PFSK-1 (cell line): Measurements from ENCODE around the gene CTNND2.

ENCODE experiments used
- FOXP2 ChIP-seq: optimal IDR thresholded peaks from 2 replicates; pipeline ENCODE3; 2011; ENCODE audit warnings: borderline replicate concordance, control low read depth, inconsistent platforms; ENCODE audit not compliant: insufficient read depth; ENCODE audit errors: extremely low read length, extremely low read depth
- POLR2AphosphoS5 ChIP-seq: IDR thresholded peaks from 2 replicates; pipeline ENCODE4 v1.6.1; 2012; ENCODE audit warnings: low read depth, mild to moderate bottlenecking, control low read depth, low read length, moderate library complexity
- SIN3A ChIP-seq: IDR thresholded peaks from 2 replicates; pipeline ENCODE4 v1.6.1; 2012; ENCODE audit warnings: mild to moderate bottlenecking, low read length, moderate library complexity, borderline replicate concordance; ENCODE audit not compliant: insufficient read depth
- TAF1 ChIP-seq: IDR thresholded peaks from 2 replicates; pipeline ENCODE4 v1.6.1; 2012; ENCODE audit warnings: low read length, control low read depth, borderline replicate concordance; ENCODE audit not compliant: insufficient read depth
- TF ChIP-seq, protein P1 (sequence below), 2 experiments: IDR thresholded peaks; 2 replicates each; pipeline versions ENCODE4 v1.6.1 to v1.8.0; 2011 to 2012; ENCODE audit warnings: low read depth in 2 of 2, low read length in 2 of 2, control low read depth in 1 of 2, inconsistent platforms in 1 of 2, mild to moderate bottlenecking in 1 of 2, moderate library complexity in 1 of 2; ENCODE audit not compliant: insufficient read depth in 1 of 2

DNA sequence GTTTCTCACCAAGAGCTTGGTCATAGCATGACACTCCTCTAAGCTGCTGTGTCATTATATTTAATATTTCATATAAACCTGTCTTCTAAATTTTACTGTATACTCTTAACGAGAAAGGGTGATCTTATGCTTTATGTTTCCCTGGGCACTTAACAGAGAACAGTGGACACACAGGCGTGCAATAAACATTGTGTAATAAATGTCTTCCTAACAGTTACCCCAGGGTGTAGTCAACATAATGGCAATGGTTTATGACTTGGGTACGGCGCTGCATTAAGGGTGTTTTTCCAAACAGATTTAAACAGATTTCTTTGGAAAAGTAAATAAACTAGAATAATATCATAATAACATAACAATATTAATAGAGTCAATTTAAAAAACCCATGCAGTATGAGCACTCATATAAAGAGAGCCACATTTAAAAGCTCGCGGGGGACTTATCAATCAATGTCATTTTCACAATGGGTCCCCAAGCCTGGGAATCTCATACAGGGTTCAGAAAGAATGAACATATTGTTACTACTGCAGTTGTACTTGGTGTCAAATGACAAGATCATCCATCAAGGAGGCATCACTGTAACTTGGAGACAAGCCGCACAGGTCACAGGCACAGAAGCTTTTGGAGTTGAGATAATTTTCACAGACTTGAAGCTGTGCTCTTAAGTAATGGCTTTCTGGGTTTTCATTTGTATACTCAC lies 376.4 kb downstream of the CTNND2 start:
- TF ChIP-seq, protein P1, sequence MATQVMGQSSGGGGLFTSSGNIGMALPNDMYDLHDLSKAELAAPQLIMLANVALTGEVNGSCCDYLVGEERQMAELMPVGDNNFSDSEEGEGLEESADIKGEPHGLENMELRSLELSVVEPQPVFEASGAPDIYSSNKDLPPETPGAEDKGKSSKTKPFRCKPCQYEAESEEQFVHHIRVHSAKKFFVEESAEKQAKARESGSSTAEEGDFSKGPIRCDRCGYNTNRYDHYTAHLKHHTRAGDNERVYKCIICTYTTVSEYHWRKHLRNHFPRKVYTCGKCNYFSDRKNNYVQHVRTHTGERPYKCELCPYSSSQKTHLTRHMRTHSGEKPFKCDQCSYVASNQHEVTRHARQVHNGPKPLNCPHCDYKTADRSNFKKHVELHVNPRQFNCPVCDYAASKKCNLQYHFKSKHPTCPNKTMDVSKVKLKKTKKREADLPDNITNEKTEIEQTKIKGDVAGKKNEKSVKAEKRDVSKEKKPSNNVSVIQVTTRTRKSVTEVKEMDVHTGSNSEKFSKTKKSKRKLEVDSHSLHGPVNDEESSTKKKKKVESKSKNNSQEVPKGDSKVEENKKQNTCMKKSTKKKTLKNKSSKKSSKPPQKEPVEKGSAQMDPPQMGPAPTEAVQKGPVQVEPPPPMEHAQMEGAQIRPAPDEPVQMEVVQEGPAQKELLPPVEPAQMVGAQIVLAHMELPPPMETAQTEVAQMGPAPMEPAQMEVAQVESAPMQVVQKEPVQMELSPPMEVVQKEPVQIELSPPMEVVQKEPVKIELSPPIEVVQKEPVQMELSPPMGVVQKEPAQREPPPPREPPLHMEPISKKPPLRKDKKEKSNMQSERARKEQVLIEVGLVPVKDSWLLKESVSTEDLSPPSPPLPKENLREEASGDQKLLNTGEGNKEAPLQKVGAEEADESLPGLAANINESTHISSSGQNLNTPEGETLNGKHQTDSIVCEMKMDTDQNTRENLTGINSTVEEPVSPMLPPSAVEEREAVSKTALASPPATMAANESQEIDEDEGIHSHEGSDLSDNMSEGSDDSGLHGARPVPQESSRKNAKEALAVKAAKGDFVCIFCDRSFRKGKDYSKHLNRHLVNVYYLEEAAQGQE (IDR thresholded peaks at IDR 0.05; ENCODE audit: insufficient read depth in 1 of 2, low read depth in 2 of 2, low read length in 2 of 2) = no peak
- TF ChIP-seq TAF1 (no peak), POLR2AphosphoS5 (no peak), FOXP2 (no peak), SIN3A (no peak)
